Osteocyte (in vitro differentiated cells): ENCODE data around the gene ANGPT4. TPM values are rescaled to one million over a fixed set of nuclear protein-coding genes. Genes with fewer than 3 reads are reported as not detected.

Source experiments
- DNase-seq: peaks from one replicate; pipeline ENCODE4 v3.0.0; 2021; ENCODE audit warnings: mixed read lengths; ENCODE audit not compliant: unreplicated experiment; ENCODE audit errors: extremely low spot score
- H3K27ac Mint-ChIP-seq: one replicate; pipeline ENCODE4 v1.8.0; 2021; ENCODE audit warnings: mild to moderate bottlenecking, mixed read lengths; ENCODE audit not compliant: unreplicated experiment
- H3K27me3 Mint-ChIP-seq: one replicate; pipeline ENCODE4 v1.8.0; 2021; ENCODE audit warnings: mixed read lengths; ENCODE audit not compliant: unreplicated experiment
- H3K36me3 Mint-ChIP-seq: one replicate; pipeline ENCODE4 v1.8.0; 2021; ENCODE audit warnings: mixed read lengths; ENCODE audit not compliant: unreplicated experiment
- H3K4me1 Mint-ChIP-seq: one replicate; pipeline ENCODE4 v1.8.0; 2021; ENCODE audit warnings: mixed read lengths; ENCODE audit not compliant: unreplicated experiment
- H3K4me3 Mint-ChIP-seq: one replicate; pipeline ENCODE4 v1.8.0; 2021; ENCODE audit warnings: mild to moderate bottlenecking, moderate library complexity, mixed read lengths; ENCODE audit not compliant: unreplicated experiment
- H3K9me3 Mint-ChIP-seq: one replicate; pipeline ENCODE4 v1.8.0; 2021; ENCODE audit warnings: mixed read lengths; ENCODE audit not compliant: unreplicated experiment
- total RNA-seq: library from RNA; stranded (reverse); gene quantifications from 2 replicates; pipeline ENCODE4 v1.2.1, GENCODE V29; 2021
- TF ChIP-seq, protein P1 (sequence below): fragments of 200-600 bp; sonication (generic); IDR thresholded peaks from 2 replicates; pipeline ENCODE4 v1.5.0; 2021; ENCODE audit warnings: antibody characterized with exemption, mild to moderate bottlenecking, moderate library complexity

Gene ANGPT4
- total RNA-seq, 1 donor from 2014 or later, result not detected

DNA sequence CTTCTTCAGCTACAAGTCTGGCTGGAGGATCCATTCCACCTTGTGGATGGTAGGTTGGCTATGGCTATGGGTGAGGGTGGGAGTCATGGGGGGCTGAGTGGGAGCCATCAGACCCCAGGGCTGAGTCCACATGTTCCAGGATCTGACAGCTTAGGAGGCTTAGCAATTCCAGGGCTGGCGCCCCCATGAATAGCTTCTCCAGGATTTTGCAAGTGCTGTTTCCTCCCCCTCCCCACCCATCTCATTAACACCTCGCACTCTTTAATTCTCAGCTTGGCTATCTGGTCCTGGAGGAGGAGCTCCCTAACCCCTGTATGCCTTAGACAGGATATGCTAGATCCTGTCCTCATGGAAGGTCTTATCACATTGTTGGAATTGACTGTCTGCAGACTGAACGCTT, 39.0 kb upstream of the ANGPT4 start:
- Mint-ChIP-seq H3K27me3 (peaks cover 6% of the 10 kb centered on the region), H3K4me1 (no peaks in the 10 kb centered on the region), H3K27ac (no peak overlapping the region), H3K36me3 (no peaks in the 10 kb centered on the region), H3K9me3 (no peaks in the 10 kb centered on the region), H3K4me3 (no peak overlapping the region)
- no peak for DNase-seq
- TF ChIP-seq, protein P1, sequence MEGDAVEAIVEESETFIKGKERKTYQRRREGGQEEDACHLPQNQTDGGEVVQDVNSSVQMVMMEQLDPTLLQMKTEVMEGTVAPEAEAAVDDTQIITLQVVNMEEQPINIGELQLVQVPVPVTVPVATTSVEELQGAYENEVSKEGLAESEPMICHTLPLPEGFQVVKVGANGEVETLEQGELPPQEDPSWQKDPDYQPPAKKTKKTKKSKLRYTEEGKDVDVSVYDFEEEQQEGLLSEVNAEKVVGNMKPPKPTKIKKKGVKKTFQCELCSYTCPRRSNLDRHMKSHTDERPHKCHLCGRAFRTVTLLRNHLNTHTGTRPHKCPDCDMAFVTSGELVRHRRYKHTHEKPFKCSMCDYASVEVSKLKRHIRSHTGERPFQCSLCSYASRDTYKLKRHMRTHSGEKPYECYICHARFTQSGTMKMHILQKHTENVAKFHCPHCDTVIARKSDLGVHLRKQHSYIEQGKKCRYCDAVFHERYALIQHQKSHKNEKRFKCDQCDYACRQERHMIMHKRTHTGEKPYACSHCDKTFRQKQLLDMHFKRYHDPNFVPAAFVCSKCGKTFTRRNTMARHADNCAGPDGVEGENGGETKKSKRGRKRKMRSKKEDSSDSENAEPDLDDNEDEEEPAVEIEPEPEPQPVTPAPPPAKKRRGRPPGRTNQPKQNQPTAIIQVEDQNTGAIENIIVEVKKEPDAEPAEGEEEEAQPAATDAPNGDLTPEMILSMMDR, result no peak

DNA sequence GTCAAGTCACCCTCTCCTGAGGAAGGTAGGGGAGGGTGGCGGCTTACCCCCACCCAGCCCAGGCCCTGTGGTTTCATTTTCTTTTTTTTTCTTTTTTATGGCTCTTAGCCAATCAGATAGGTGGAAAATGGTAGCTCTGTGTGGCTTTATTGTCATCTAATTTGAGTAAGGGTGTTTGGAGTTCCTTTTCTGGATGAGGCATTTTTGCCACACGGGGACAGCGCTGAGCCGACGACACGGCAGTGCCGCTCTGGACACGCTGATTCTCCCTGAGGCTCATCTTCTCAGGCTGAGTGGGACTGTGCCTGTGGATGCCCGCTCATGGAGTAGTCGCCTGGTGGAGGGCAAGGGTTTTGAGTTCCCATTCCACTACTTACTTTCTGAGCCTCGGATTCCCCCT, 37.6 kb upstream of the ANGPT4 start:
- H3K27ac Mint-ChIP-seq, result no peak overlapping the region
- no peaks in the 10 kb centered on the region for H3K4me1 Mint-ChIP-seq
- TF ChIP-seq, protein P1, result peak; percentile 14

DNA sequence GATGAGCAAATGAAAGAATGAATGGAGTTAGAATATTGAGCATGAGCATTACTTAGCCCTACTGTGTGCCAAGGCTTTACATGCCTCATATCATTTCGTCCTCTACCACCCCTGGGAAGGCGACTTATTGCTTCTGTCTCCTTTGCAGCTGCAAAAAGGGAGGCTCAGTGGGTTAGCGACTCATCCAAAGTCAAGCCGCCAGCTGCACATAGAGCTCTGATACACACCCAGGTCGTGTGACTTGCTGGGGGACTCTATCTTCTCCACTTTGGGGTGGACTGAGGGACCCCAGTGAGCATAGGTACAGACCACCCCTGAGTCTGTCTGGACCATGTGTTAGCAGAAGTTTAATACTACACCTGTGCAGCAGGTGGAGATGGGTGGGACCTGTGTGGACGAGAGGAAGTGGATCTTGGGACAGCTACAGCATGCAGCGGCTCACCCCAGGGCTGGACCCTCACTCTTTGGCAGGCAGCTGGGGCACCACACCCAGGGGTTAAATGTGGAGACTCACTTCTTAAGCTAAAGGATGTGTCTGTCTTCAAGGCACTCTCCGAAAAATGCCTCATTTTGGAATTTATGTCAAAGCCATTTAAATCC, 36.2 kb upstream of the ANGPT4 start:
- peaks cover 23% of the 10 kb centered on the region for H3K27me3 Mint-ChIP-seq
- no peaks in the 10 kb centered on the region for H3K9me3 Mint-ChIP-seq
- H3K36me3 Mint-ChIP-seq, result no peaks in the 10 kb centered on the region
- TF ChIP-seq, protein P1, result no peak
- no peak overlapping the region for H3K4me3 Mint-ChIP-seq
- no peaks in the 10 kb centered on the region for H3K4me1 Mint-ChIP-seq
- DNase-seq, result no peak
- no peak overlapping the region for H3K27ac Mint-ChIP-seq

More for the DNA sequence above, 37.6 kb upstream of the ANGPT4 start:
- no peak overlapping the region for H3K4me3 Mint-ChIP-seq
- no peaks in the 10 kb centered on the region for H3K9me3 Mint-ChIP-seq
- peaks cover 13% of the 10 kb centered on the region for H3K27me3 Mint-ChIP-seq
- DNase-seq, result no peak
- no peaks in the 10 kb centered on the region for H3K36me3 Mint-ChIP-seq

DNA sequence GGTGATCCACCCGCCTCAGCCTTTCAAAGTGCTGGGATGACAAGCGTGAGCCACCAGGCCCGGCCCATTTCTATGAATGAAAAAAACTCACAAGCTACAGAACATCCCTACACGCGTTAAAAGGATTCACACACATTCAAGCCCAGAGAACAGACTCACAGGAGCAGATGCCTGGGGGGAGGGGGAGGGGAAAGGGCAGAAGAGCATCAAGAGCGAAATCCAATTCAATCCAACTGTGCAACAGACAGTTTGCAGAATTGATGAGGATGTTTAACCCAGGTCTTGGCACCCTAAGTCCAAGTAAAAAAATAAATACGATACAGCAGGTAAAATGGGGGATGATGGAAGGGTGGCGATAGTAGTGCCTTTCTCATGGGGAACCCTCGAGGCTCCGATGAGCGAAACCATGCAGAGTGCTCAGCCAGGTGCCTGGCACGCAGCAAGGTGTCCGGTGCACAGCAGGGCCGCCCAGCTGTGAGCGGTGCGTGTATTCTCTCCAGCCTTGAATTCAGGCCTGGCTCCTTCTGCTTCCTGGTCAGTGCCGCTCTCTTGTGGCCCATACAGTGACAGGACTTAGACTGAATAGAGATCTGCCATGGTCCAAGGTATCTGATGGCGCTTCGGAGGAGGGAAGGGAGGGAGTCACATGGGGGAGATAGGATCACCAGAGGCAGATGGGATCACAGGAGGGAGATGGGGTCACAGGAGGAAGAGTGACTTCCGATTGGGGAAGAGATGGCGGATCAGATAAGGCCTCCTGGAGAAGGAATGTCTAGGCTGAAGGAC, 35.4 kb upstream of the ANGPT4 start:
- TF ChIP-seq, protein P1, result no peak
- Mint-ChIP-seq H3K27ac (no peak overlapping the region), H3K36me3 (no peaks in the 10 kb centered on the region), H3K4me3 (no peak overlapping the region), H3K4me1 (no peaks in the 10 kb centered on the region), H3K9me3 (no peaks in the 10 kb centered on the region), H3K27me3 (peaks cover 24% of the 10 kb centered on the region)
- DNase-seq, result no peak

DNA sequence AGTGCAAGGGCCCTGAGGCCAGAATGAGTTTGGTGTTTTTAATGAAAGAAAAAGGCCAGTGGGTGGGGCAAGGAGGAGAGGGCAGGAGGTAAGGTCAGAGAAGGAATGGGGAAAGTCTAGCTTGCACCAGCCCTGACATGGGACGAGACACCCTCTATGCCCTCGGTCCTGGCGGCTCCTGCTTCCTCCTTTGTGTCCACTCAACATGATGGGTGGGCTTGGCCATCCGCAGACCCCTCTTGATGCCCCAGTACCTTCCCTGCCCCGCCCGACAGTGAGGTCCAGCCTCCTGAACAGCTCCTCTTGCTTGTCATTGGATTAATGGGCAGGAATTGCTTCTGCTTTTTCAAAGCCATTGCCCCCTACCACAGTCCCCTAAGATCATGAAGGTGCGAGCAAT, 33.6 kb upstream of the ANGPT4 start:
- Mint-ChIP-seq H3K4me3 (no peak overlapping the region), H3K27me3 (peaks cover 17% of the 10 kb centered on the region), H3K27ac (no peak overlapping the region), H3K9me3 (no peaks in the 10 kb centered on the region), H3K4me1 (no peaks in the 10 kb centered on the region), H3K36me3 (no peaks in the 10 kb centered on the region)
- DNase-seq, result no peak
- TF ChIP-seq, protein P1, result no peak
